Gastrocnemius medialis (tissue), 4 donors: ENCODE data around the gene NT5DC2. TPM values are rescaled to one million over a fixed set of nuclear protein-coding genes. Genes with fewer than 3 reads are reported as not detected.

Experiments
- ATAC-seq, 2 donors: fragments of 150-250 bp; one replicate each; pipeline ENCODE4 v1.9.1; 2016
- DNase-seq, 2 donors: peaks; one replicate each; pipeline ENCODE4 v3.0.0-alpha.2; 2019
- H3K27ac ChIP-seq, 4 donors: fragments of 200-600 bp; sonication (generic); 1 replicate in 1 of 4; 2 replicates in 3 of 4; pipeline ENCODE4 v1.5.1; 2016 to 2018; ENCODE audit warnings: mild to moderate bottlenecking in 2 of 4, moderate library complexity in 1 of 4
- H3K27me3 ChIP-seq, 3 donors: fragments of 200-600 bp; sonication (generic) in 2 of 3; 1 replicate in 1 of 3; 2 replicates in 2 of 3; pipeline versions ENCODE4 v1.5.1 to v1.6.0; 2016 to 2019; ENCODE audit warnings: mild to moderate bottlenecking in 1 of 3, moderate library complexity in 1 of 3
- H3K36me3 ChIP-seq, 2 donors: fragments of 200-600 bp; sonication (generic) in 1 of 2; one replicate each; pipeline ENCODE4 v1.5.1; 2017 to 2018
- H3K4me1 ChIP-seq, 2 donors: fragments of 200-600 bp; sonication (generic) in 1 of 2; one replicate each; pipeline ENCODE4 v1.5.1; 2016 to 2017; ENCODE audit warnings: mild to moderate bottlenecking in 2 of 2
- H3K4me3 ChIP-seq, 4 donors: fragments of 200-600 bp; sonication (generic) in 3 of 4; 1 replicate in 1 of 4; 2 replicates in 3 of 4; pipeline ENCODE4 v1.5.1; 2016 to 2019; ENCODE audit warnings: mild to moderate bottlenecking in 2 of 4
- H3K9me3 ChIP-seq, 3 donors: fragments of 200-600 bp; sonication (generic) in 2 of 3; 1 replicate in 1 of 3; 2 replicates in 2 of 3; pipeline ENCODE4 v1.5.1; 2016 to 2019
- POLR2A ChIP-seq, 2 donors: fragments of 450-650 bp; IDR thresholded peaks; one replicate each; pipeline ENCODE4 v1.6.1; 2017; ENCODE audit warnings: antibody characterized with exemption in 2 of 2, mild to moderate bottlenecking in 2 of 2, moderate library complexity in 2 of 2
- in situ Hi-C, 4 donors: fragments of 200-750 bp; cut with MboI; loops; one replicate each; pipeline versions ENCODE4 v1.15.0 to v1.8.0; 2017; ENCODE audit warnings: low sequenced_read_pairs in 4 of 4
- intact Hi-C: fragments of 100-400 bp; cut with DNase I; formaldehyde crosslinking; loops from one replicate; pipeline ENCODE4 v1.15.1; 2023; ENCODE audit warnings: low total_unique reads
- total RNA-seq, 4 donors: library from RNA; depleted of rRNA; stranded (reverse); fragments of >200 nt; gene quantifications; one replicate each; pipeline versions ENCODE4 v1.1.0 to v1.2.3, GENCODE V29; 2016
- TF ChIP-seq, protein P1 (sequence below), 5 experiments: fragments of 450-650 bp in 3 of 5; fragments of 200-600 bp in 2 of 5; sonication (generic) in 2 of 5; IDR thresholded peaks in 4 of 5; conservative IDR thresholded peaks in 1 of 5; 1 replicate in 4 of 5; 2 replicates in 1 of 5; pipeline ENCODE4 v1.5.1; 2016 to 2019; ENCODE audit warnings: antibody characterized with exemption in 5 of 5, mild to moderate bottlenecking in 3 of 5, moderate library complexity in 3 of 5

Gene NT5DC2
- total RNA-seq, 4 donors from 2014 or later: 4.4 to 14.7 (median 8.1) TPM

DNA sequence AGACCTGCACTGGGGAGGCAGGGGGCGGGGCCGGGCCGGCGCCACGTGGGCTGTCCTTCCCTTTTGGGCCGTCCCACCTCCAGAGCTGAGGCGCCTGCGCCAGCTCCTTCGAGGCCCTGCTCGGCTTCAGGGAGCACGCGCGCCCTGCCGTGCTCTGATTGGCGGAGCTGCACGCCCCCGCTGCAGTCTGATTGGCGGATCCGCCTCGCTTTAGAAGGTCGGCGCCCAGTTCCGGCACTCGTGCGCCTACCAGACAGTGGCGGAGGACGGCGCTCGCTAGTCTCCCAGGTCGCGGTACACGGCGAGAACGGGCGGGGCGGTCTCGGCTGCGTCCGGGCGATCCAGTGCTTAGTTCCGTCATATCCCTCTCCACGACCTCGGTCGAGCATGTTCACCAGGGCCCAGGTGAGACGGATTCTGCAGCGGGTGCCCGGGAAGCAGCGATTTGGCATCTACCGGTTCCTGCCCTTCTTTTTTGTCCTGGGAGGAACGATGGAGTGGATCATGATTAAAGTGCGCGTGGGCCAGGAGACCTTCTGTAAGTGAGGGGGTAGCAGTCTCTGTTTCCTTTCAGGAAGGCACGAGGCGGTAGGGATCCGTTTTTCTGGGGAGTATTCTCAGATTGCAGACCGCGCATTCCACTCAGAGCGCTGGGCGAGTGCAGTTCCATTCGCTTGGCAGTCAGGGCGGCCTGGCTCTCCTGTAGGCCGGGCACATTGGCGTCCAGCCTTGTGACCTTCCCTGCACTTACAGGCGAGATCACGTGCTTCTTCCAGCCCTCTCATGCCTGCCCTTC is 2.9 kb upstream of the NT5DC2 start, which contains the start of gene UQCC5:
Gene UQCC5, plus strand, starts transcription at position 237 of the 796 bp plus-strand sequence. Its CDS starts 151 bp downstream, at position 388.
- intact Hi-C loops (loop anchor here (1.0 to 5.0 kb wide), 6 partner anchors 44 to 296 kb away; partner anchors contain the start of genes ITIH4, PBRM1 and TNNC1), in situ Hi-C loops (no loop called here)
- Histone ChIP-seq H3K4me1 (peaks cover 57 to 58% of the 10 kb centered on the region in 2 donors), H3K9me3 (no peaks in the 10 kb centered on the region), H3K36me3 (peaks cover 0 to 14% of the 10 kb centered on the region in 2 donors), H3K27ac (peak within 1 kb of the TSS; percentile 88 to 99 (median 94)), H3K4me3 (peak within 1 kb of the TSS; percentile 63 to 91 (median 77)), H3K27me3 (no peaks in the 10 kb centered on the region)
- DNase-seq: peak; percentile 97 to 98
- TF ChIP-seq, protein P1, sequence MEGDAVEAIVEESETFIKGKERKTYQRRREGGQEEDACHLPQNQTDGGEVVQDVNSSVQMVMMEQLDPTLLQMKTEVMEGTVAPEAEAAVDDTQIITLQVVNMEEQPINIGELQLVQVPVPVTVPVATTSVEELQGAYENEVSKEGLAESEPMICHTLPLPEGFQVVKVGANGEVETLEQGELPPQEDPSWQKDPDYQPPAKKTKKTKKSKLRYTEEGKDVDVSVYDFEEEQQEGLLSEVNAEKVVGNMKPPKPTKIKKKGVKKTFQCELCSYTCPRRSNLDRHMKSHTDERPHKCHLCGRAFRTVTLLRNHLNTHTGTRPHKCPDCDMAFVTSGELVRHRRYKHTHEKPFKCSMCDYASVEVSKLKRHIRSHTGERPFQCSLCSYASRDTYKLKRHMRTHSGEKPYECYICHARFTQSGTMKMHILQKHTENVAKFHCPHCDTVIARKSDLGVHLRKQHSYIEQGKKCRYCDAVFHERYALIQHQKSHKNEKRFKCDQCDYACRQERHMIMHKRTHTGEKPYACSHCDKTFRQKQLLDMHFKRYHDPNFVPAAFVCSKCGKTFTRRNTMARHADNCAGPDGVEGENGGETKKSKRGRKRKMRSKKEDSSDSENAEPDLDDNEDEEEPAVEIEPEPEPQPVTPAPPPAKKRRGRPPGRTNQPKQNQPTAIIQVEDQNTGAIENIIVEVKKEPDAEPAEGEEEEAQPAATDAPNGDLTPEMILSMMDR (IDR thresholded peaks at IDR 0.05 in 4 of 5, conservative IDR thresholded peaks at IDR 0.05 in 1 of 5): peak in 1 of 5 experiments; percentile 22
- TF ChIP-seq POLR2A (IDR thresholded peaks at IDR 0.05): peak; percentile 100
- peak; percentile 80 to 85 for ATAC-seq

DNA sequence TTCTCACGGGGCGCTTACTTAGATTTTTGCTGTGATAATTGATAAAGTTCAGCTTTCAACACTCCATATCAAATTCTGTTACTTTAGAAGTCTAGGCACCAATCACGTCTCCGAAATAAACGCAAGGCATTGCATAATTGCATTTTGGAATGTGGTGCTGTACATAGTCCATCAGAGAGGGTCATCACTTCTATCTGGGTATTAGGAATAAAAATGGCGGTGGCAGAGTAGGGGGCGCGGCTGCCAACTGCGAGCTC is 2.4 kb upstream of the NT5DC2 start:
- in situ Hi-C loops: no loop called here
- Histone ChIP-seq H3K27ac (peak overlapping the region; percentile 73 to 99 (median 89)), H3K36me3 (peaks cover 0 to 8% of the 10 kb centered on the region in 2 donors), H3K4me1 (peaks cover 59 to 61% of the 10 kb centered on the region in 2 donors), H3K9me3 (no peaks in the 10 kb centered on the region), H3K27me3 (no peaks in the 10 kb centered on the region), H3K4me3 (peak overlapping the region in 3 of 4 donors; percentile 43 to 91 (median 78))
- no peak for TF ChIP-seq POLR2A (IDR thresholded peaks at IDR 0.05)
- TF ChIP-seq, protein P1 (IDR thresholded peaks at IDR 0.05 in 4 of 5, conservative IDR thresholded peaks at IDR 0.05 in 1 of 5): no peak
- ATAC-seq: no peak
- no peak for DNase-seq
- intact Hi-C loops: loop anchor here (1.0 to 5.0 kb wide), 6 partner anchors 43 to 296 kb away; partner anchors contain the start of genes ITIH4, PBRM1 and TNNC1

DNA sequence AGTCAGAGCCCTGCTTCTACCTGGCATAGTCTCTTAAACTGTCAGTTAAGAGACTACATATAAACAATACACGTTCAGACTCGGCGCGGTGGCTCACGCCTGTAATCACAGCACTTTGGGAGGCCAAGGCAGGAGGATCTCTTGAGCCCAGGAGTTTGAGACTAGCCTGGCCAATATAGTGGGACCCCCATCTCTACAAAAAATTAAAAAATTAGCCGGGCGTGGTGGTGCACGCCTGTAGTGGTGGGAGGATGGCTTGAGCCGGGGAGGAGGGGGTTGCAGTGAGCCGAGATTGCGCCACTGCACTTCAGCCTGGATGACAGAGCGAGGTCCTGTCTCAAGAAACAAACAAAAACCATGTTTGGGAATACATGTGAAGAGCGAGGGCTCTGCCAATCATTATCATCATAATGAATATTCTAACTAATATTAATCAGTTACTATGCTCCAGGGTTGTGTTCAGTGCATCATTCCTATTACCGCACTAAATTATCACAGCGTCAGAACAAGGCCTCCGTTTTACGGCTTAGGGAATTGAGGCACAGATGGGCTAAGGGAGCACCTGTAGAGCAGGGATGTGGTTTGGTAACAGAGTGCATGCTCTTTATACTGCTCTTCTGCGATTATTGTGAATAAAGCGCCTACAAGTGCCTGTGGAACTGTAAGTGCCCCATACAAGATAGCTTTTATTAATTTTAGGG is 1.9 kb upstream of the NT5DC2 start:
- ATAC-seq (no peak), DNase-seq (peak in 1 of 2 donors; percentile 11)
- H3K27ac ChIP-seq: peak overlapping the region; percentile 79 to 99 (median 89)

More for the DNA sequence above, 1.9 kb upstream of the NT5DC2 start:
- in situ Hi-C loops: no loop called here
- TF ChIP-seq, protein P1 (IDR thresholded peaks at IDR 0.05 in 4 of 5, conservative IDR thresholded peaks at IDR 0.05 in 1 of 5): no peak
- TF ChIP-seq POLR2A (IDR thresholded peaks at IDR 0.05): no peak
- H3K27me3 ChIP-seq: no peaks in the 10 kb centered on the region
- peaks cover 0 to 4% of the 10 kb centered on the region in 2 donors for H3K36me3 ChIP-seq
- peaks cover 59 to 64% of the 10 kb centered on the region in 2 donors for H3K4me1 ChIP-seq
- peak overlapping the region in 3 of 4 donors; percentile 43 to 91 (median 78) for H3K4me3 ChIP-seq
- intact Hi-C loops: loop anchor here (1.0 to 5.0 kb wide), 6 partner anchors 43 to 297 kb away; partner anchors contain the start of genes ITIH4, PBRM1 and TNNC1
- H3K9me3 ChIP-seq: no peaks in the 10 kb centered on the region
